ENCODE data around the gene PDE4A. TPM values are rescaled to one million over a fixed set of nuclear protein-coding genes. Genes with fewer than 3 reads are reported as not detected.

The PDE4A gene
- total and polyA plus RNA-seq, 4 donors: 0.90 to 2.3 (median 1.3) TPM

DNA sequence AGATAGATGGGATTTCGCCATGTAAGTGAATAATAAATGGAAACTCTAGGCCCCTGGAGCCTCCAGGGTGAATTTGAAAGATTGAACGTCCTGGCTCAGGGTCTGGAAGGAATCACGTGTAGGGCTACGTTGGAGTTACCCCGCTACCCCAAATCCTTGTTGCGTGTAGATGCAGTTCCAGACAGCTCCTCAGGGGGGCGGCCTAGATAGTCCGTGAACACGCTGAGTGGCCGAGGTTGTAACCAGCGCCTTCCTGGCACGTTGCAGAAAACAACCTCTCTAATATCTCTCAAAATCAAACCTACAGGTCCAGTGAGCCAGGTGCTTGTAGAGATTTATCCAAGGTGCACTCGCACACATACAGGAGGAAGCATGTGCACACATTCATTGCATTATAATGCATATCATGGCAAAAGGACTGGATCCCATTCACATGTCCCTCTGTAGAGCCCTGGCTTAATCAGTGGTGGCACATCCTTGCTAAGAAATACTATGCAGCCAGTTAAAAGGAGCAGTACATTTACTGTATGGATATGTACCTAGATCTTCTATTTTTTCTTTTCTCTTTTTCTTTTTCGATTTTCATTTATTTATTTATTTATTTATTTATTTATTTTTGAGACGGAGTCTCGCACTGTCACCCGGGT is 85.4 kb downstream of the PDE4A start:
- no peaks in the 10 kb centered on the region for H3K27me3 ChIP-seq (ENCODE audit: control insufficient read depth in 4 of 4, insufficient read depth in 4 of 4, low read length in 3 of 4)
- TF ChIP-seq, protein P1, sequence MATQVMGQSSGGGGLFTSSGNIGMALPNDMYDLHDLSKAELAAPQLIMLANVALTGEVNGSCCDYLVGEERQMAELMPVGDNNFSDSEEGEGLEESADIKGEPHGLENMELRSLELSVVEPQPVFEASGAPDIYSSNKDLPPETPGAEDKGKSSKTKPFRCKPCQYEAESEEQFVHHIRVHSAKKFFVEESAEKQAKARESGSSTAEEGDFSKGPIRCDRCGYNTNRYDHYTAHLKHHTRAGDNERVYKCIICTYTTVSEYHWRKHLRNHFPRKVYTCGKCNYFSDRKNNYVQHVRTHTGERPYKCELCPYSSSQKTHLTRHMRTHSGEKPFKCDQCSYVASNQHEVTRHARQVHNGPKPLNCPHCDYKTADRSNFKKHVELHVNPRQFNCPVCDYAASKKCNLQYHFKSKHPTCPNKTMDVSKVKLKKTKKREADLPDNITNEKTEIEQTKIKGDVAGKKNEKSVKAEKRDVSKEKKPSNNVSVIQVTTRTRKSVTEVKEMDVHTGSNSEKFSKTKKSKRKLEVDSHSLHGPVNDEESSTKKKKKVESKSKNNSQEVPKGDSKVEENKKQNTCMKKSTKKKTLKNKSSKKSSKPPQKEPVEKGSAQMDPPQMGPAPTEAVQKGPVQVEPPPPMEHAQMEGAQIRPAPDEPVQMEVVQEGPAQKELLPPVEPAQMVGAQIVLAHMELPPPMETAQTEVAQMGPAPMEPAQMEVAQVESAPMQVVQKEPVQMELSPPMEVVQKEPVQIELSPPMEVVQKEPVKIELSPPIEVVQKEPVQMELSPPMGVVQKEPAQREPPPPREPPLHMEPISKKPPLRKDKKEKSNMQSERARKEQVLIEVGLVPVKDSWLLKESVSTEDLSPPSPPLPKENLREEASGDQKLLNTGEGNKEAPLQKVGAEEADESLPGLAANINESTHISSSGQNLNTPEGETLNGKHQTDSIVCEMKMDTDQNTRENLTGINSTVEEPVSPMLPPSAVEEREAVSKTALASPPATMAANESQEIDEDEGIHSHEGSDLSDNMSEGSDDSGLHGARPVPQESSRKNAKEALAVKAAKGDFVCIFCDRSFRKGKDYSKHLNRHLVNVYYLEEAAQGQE (IDR thresholded peaks at IDR 0.05): no peak
- TF ChIP-seq FOXA1 (IDR thresholded peaks at IDR 0.05) (no peak), RAD21 (IDR thresholded peaks at IDR 0.05) (peak; percentile 67 to 79), RXRA (IDR thresholded peaks at IDR 0.05) (no peak)
- TF ChIP-seq, protein P2, sequence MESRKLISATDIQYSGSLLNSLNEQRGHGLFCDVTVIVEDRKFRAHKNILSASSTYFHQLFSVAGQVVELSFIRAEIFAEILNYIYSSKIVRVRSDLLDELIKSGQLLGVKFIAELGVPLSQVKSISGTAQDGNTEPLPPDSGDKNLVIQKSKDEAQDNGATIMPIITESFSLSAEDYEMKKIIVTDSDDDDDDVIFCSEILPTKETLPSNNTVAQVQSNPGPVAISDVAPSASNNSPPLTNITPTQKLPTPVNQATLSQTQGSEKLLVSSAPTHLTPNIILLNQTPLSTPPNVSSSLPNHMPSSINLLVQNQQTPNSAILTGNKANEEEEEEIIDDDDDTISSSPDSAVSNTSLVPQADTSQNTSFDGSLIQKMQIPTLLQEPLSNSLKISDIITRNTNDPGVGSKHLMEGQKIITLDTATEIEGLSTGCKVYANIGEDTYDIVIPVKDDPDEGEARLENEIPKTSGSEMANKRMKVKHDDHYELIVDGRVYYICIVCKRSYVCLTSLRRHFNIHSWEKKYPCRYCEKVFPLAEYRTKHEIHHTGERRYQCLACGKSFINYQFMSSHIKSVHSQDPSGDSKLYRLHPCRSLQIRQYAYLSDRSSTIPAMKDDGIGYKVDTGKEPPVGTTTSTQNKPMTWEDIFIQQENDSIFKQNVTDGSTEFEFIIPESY (IDR thresholded peaks at IDR 0.05): no peak
- TF ChIP-seq, protein P3, sequence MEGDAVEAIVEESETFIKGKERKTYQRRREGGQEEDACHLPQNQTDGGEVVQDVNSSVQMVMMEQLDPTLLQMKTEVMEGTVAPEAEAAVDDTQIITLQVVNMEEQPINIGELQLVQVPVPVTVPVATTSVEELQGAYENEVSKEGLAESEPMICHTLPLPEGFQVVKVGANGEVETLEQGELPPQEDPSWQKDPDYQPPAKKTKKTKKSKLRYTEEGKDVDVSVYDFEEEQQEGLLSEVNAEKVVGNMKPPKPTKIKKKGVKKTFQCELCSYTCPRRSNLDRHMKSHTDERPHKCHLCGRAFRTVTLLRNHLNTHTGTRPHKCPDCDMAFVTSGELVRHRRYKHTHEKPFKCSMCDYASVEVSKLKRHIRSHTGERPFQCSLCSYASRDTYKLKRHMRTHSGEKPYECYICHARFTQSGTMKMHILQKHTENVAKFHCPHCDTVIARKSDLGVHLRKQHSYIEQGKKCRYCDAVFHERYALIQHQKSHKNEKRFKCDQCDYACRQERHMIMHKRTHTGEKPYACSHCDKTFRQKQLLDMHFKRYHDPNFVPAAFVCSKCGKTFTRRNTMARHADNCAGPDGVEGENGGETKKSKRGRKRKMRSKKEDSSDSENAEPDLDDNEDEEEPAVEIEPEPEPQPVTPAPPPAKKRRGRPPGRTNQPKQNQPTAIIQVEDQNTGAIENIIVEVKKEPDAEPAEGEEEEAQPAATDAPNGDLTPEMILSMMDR (IDR thresholded peaks at IDR 0.05; ENCODE audit: low read depth, low read length, missing input control): peak; percentile 76
- TF ChIP-seq, protein P4, sequence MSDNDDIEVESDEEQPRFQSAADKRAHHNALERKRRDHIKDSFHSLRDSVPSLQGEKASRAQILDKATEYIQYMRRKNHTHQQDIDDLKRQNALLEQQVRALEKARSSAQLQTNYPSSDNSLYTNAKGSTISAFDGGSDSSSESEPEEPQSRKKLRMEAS (IDR thresholded peaks at IDR 0.05): no peak
- no peak overlapping the region for H3K9ac ChIP-seq (ENCODE audit: low read depth in 1 of 2, low read length in 2 of 2)
- DNase-seq (ENCODE audit: low spot score): peak; percentile 85
- WGBS: 31% methylated on average over 17 of the region's 17 CpGs
- H3K9me3 ChIP-seq (ENCODE audit: control insufficient read depth in 4 of 4, low read length in 3 of 4): no peaks in the 10 kb centered on the region
- H3K4me3 ChIP-seq (ENCODE audit: low read depth in 1 of 3, low read length in 3 of 3): no peak overlapping the region
- no peak overlapping the region for H3K27ac ChIP-seq (ENCODE audit: low read depth in 1 of 2, low read length in 2 of 2)
- H3K36me3 ChIP-seq (ENCODE audit: control insufficient read depth in 4 of 4, insufficient read depth in 3 of 4, low read depth in 1 of 4, low read length in 3 of 4): no peaks in the 10 kb centered on the region
- peaks cover 5 to 24% (median 11%) of the 10 kb centered on the region in 4 donors for H3K4me1 ChIP-seq (ENCODE audit: control insufficient read depth in 4 of 4, insufficient read depth in 4 of 4, low read length in 3 of 4)

DNA sequence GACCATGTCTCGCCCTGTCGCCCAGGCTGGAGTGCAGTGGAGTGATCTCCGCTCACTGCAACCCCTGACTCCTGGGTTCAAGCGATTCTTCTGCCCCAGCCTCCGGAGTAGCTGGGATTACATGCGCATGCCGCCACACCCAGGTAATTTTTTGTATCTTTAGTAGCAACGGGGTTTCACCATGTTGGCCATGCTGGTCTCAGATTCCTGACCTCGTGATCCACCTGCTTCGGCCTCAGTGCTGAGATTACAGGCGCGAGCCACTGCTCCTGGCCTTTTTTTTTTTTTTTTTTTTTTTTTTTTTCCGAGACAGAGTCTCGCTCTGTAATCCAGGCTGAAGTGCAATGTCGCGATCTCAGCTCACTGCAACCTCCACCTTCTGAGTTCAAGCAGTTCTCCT is 87.7 kb downstream of the PDE4A start:
- TF ChIP-seq SP1 (IDR thresholded peaks at IDR 0.05) (no peak), RAD21 (IDR thresholded peaks at IDR 0.05) (no peak), NR2F2 (IDR thresholded peaks at IDR 0.05) (no peak), HNF4G (IDR thresholded peaks at IDR 0.05) (no peak), EGR1 (IDR thresholded peaks at IDR 0.05; ENCODE audit: low read depth in 2 of 2) (no peak), JUND (IDR thresholded peaks at IDR 0.05) (no peak)
- TF ChIP-seq, protein P2 (IDR thresholded peaks at IDR 0.05): no peak
- TF ChIP-seq, protein P3 (IDR thresholded peaks at IDR 0.05; ENCODE audit: low read depth, low read length, missing input control): no peak
- no peaks in the 10 kb centered on the region for H3K9me3 ChIP-seq (ENCODE audit: control insufficient read depth in 4 of 4, low read length in 3 of 4)
- no peak overlapping the region for H3K27ac ChIP-seq (ENCODE audit: low read depth in 1 of 2, low read length in 2 of 2)
- 90% methylated on average over 16 of the region's 16 CpGs for WGBS
- H3K9ac ChIP-seq (ENCODE audit: low read depth in 1 of 2, low read length in 2 of 2): no peak overlapping the region
- peaks cover 0 to 12% (median 0%) of the 10 kb centered on the region in 4 donors for H3K4me1 ChIP-seq (ENCODE audit: control insufficient read depth in 4 of 4, insufficient read depth in 4 of 4, low read length in 3 of 4)
- H3K36me3 ChIP-seq (ENCODE audit: control insufficient read depth in 4 of 4, insufficient read depth in 3 of 4, low read depth in 1 of 4, low read length in 3 of 4): no peaks in the 10 kb centered on the region
- no peak for DNase-seq (ENCODE audit: low spot score)
- H3K4me3 ChIP-seq (ENCODE audit: low read depth in 1 of 3, low read length in 3 of 3): no peak overlapping the region
- H3K27me3 ChIP-seq (ENCODE audit: control insufficient read depth in 4 of 4, insufficient read depth in 4 of 4, low read length in 3 of 4): no peaks in the 10 kb centered on the region
